GM12878 (cell line): ENCODE measurements around the gene IL17F.

Experiments
- CTCF ChIP-seq, 3 experiments: IDR thresholded peaks in 2 of 3; conservative IDR thresholded peaks in 1 of 3; 2 replicates each; pipeline ENCODE4 v1.5.1; 2011; ENCODE audit warnings: low read depth in 3 of 3, low read length in 3 of 3, mild to moderate bottlenecking in 3 of 3, control low read depth in 2 of 3, moderate library complexity in 2 of 3, inconsistent platforms in 1 of 3, mixed read lengths in 1 of 3; ENCODE audit not compliant: control insufficient read depth in 2 of 3, insufficient read depth in 1 of 3; ENCODE audit errors: extremely low read depth in 1 of 3
- SKIL ChIP-seq: fragments of 450-650 bp; IDR thresholded peaks from 2 replicates; pipeline ENCODE4 v1.6.1; 2017; ENCODE audit warnings: mild to moderate bottlenecking, low read depth, inconsistent platforms; ENCODE audit not compliant: poor library complexity, severe bottlenecking

- TF ChIP-seq CTCF (IDR thresholded peaks at IDR 0.05 in 2 of 3, conservative IDR thresholded peaks at IDR 0.05 in 1 of 3; ENCODE audit: control insufficient read depth in 2 of 3, extremely low read depth in 1 of 3, insufficient read depth in 1 of 3, low read depth in 3 of 3, low read length in 3 of 3) (no peak), SKIL (no peak)
These were observed 39.8 kb upstream of the IL17F start for GRCh38 chr6:52284131-52284459.
